Immature natural killer cell (primary cell): ENCODE results near the gene INSIG2. TPM values are rescaled to one million over a fixed set of nuclear protein-coding genes. Genes with fewer than 3 reads are reported as not detected.
"Not testable (repeated sequence)": the region's sequence is repeated elsewhere in the genome, so short reads cannot be mapped to it uniquely, and the experiment has no call there.

ENCODE experiments used
- DNase-seq, 3 donors: peaks; one replicate each; pipeline ENCODE4 v3.0.0; 2022; ENCODE audit warnings: mixed read lengths in 1 of 3
- H3K27ac Mint-ChIP-seq, 6 donors: one replicate each; pipeline ENCODE4 v1.8.0; 2020; ENCODE audit warnings: mixed read lengths in 6 of 6, mild to moderate bottlenecking in 5 of 6, inconsistent platforms in 4 of 6, moderate library complexity in 3 of 6
- H3K27me3 Mint-ChIP-seq, 3 donors: one replicate each; pipeline ENCODE4 v1.8.0; 2020 to 2021; ENCODE audit warnings: low read depth in 3 of 3, mild to moderate bottlenecking in 3 of 3, mixed read lengths in 3 of 3, moderate library complexity in 3 of 3, inconsistent platforms in 1 of 3
- H3K36me3 Mint-ChIP-seq, 3 donors: one replicate each; pipeline ENCODE4 v1.8.0; 2020; ENCODE audit warnings: mixed read lengths in 3 of 3, inconsistent platforms in 2 of 3, mild to moderate bottlenecking in 2 of 3
- H3K4me1 Mint-ChIP-seq, 2 donors: one replicate each; pipeline ENCODE4 v1.8.0; 2020; ENCODE audit warnings: inconsistent platforms in 2 of 2, mild to moderate bottlenecking in 2 of 2, mixed read lengths in 2 of 2, moderate library complexity in 1 of 2
- H3K4me3 Mint-ChIP-seq, 5 donors: one replicate each; pipeline ENCODE4 v1.8.0; 2020; ENCODE audit warnings: mild to moderate bottlenecking in 5 of 5, mixed read lengths in 5 of 5, inconsistent platforms in 3 of 5, moderate library complexity in 3 of 5
- H3K9me3 Mint-ChIP-seq, 6 donors: one replicate each; pipeline ENCODE4 v1.8.0; 2020; ENCODE audit warnings: mild to moderate bottlenecking in 6 of 6, mixed read lengths in 6 of 6, inconsistent platforms in 4 of 6, moderate library complexity in 3 of 6
- polyA plus RNA-seq, 3 donors: library from polyadenylated mRNA; unstranded; fragments of 300-500 nt; fragmentation: Illumina TruSeq; gene quantifications; one replicate each; pipeline ENCODE4 v1.2.3, GENCODE V29; 2021

The INSIG2 gene
- polyA plus RNA-seq, 3 donors from 2014 or later: 15.9 to 19.8 (median 19.1) TPM

DNA sequence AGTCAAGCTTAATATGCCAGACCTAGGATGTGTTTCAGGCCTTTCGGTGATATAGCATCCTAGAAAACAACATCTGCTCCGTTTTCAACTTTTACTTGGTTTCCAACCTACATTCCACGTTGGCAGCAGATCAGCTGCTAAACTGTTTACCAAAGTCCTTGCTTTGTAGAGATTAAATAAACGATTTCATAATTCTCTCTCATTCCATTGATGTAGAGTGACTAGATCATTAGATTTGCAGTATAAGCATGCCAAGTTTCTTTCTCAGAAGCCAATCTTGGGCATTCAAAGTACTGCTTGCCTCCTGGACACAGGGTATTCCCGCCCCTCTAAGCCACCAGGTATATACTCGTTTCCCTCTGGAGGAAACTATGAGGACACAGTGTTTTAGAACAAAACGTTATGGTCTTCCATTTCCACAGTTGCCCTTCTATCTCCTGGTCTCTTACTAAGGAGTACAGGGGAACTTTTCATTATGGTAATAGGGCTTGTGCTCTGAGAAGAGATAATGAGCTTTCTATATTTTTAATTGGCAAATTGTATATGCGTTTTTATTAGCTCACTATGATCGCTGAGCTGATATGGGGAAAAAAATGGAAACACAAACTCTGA lies 10.5 kb upstream of the INSIG2 start:
- H3K27ac Mint-ChIP-seq: no peak overlapping the region
- DNase-seq: no peak
- H3K9me3 Mint-ChIP-seq: no peaks in the 10 kb centered on the region
- peaks cover 3 to 15% (median 9%) of the 10 kb centered on the region in 3 donors for H3K27me3 Mint-ChIP-seq
- no peak overlapping the region for H3K4me3 Mint-ChIP-seq
- H3K4me1 Mint-ChIP-seq: no peaks in the 10 kb centered on the region
- H3K36me3 Mint-ChIP-seq: no peaks in the 10 kb centered on the region

DNA sequence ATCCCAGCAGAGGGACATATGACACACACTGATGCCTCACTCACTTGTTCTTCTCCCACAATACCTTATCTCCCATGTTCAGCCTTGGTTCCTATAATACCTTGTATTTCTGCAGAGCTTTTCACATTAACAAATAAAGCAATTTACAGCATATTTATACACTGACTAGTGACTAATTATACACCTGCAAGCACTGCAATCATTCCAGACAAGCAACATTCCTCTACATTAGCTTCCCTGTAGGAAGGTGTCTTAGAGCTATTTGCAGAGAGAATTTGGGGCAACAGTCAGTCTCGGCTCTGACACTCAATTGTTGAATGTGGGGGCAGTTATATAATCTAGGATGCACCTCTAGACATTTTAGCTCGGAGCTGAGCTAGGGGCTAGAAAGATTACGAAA lies 9.5 kb upstream of the INSIG2 start:
- H3K9me3 Mint-ChIP-seq: no peaks in the 10 kb centered on the region
- no peak for DNase-seq
- H3K4me3 Mint-ChIP-seq: no peak overlapping the region
- no peaks in the 10 kb centered on the region for H3K4me1 Mint-ChIP-seq
- no peaks in the 10 kb centered on the region for H3K36me3 Mint-ChIP-seq
- H3K27me3 Mint-ChIP-seq: peaks cover 3 to 15% (median 9%) of the 10 kb centered on the region in 3 donors
- H3K27ac Mint-ChIP-seq: no peak overlapping the region

- no peak overlapping the region for H3K27ac Mint-ChIP-seq
- H3K9me3 Mint-ChIP-seq: no peaks in the 10 kb centered on the region
- no peak for DNase-seq
- H3K27me3 Mint-ChIP-seq: peaks cover 4 to 9% (median 6%) of the 10 kb centered on the region in 3 donors
- peaks cover 18 to 22% of the 10 kb centered on the region in 2 donors for H3K4me1 Mint-ChIP-seq
- H3K36me3 Mint-ChIP-seq: no peaks in the 10 kb centered on the region
- H3K4me3 Mint-ChIP-seq: no peak overlapping the region
Observed at GRCh38 chr2:118084491-118085089, 3.7 kb upstream of the INSIG2 start.

GRCh38 chr2:118085173-118086023 lies 2.9 kb upstream of the INSIG2 start:
- no peaks in the 10 kb centered on the region for H3K9me3 Mint-ChIP-seq

DNA sequence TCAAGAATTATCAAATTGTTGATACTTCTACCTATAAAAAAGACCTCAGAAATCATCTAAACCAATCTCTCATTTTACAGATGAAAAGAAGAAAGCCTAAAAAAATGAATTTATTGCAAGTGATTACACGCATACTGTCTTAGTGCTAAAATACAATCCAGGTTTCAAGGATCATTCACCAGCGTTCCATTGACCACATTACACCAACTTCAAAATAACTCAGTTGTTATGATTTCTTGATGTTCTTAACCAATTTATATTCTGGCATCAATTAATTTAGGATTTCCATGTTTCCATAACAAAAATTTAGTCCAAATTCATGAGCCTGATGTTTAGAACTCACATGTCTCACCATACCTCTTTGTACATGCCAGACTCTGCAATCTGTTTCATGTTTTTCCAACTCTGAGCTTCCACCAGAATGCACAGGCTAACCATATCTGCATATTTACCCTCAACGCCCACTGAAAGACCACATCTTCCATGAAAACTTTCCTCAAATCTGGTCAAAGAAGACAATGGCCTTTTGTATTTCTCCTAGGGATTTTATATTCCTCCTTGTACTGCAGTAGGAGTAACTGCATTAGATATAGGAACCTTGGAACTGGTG lies 2.1 kb upstream of the INSIG2 start:
- Mint-ChIP-seq H3K9me3 (no peaks in the 10 kb centered on the region), H3K27ac (no peak overlapping the region), H3K4me1 (peaks cover 25 to 31% of the 10 kb centered on the region in 2 donors), H3K27me3 (peaks cover 4 to 6% (median 6%) of the 10 kb centered on the region in 3 donors), H3K36me3 (no peaks in the 10 kb centered on the region), H3K4me3 (no peak overlapping the region)
- DNase-seq: no peak

More at GRCh38 chr2:118085173-118086023, 2.9 kb upstream of the INSIG2 start:
- no peaks in the 10 kb centered on the region for H3K36me3 Mint-ChIP-seq
- H3K4me3 Mint-ChIP-seq: no peak overlapping the region
- DNase-seq: no peak
- peaks cover 23 to 27% of the 10 kb centered on the region in 2 donors for H3K4me1 Mint-ChIP-seq
- H3K27ac Mint-ChIP-seq: peak overlapping the region in 1 of 6 donors; percentile 2
- H3K27me3 Mint-ChIP-seq: peaks cover 4 to 9% (median 6%) of the 10 kb centered on the region in 3 donors

DNA sequence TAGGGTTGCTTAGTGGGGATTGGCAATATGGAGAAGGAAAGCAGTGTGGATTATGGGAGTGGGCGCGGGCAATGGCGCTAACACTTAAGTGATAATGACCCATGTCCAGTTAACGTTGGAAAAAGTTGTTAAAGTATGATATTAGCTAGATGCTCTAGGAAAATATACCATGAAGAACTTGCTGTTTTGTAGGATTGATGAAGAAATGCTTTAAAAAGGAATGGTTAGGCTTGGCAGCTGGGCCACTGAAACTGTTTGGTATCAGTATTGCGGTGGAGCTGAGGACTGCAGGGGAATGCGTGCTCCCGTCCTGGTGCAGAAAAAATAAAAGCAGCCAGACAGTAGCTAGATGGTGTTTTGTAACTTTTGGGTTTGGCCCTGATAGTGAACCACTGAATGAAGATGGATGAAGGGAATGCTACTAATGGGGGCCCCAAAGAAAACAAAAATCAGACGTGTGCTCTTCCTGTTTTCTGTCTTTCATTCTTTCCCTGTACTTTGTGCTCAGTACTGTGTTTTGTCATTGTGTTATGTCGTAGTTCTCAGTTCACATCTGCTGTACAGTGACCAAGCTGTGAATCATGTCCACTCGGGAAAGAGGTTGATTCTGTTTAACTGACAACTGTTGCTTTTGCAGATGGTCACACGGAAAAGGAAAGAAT lies 999 bp downstream of the INSIG2 start:
- Mint-ChIP-seq H3K4me3 (peak overlapping the region; percentile 89 to 94 (median 92)), H3K4me1 (peaks cover 32 to 50% of the 10 kb centered on the region in 2 donors), H3K27me3 (peaks cover 4 to 6% (median 4%) of the 10 kb centered on the region in 3 donors), H3K9me3 (no peaks in the 10 kb centered on the region), H3K36me3 (no peaks in the 10 kb centered on the region), H3K27ac (peak overlapping the region in 4 of 6 donors; percentile 89 to 93 (median 92))
- DNase-seq: peak; percentile 19 to 30 (median 24)

GRCh38 chr2:118090387-118091139 lies 2.3 kb downstream of the INSIG2 start:
- no peaks in the 10 kb centered on the region for H3K9me3 Mint-ChIP-seq
- peaks cover 4 to 6% (median 4%) of the 10 kb centered on the region in 3 donors for H3K27me3 Mint-ChIP-seq
- peaks cover 36 to 63% of the 10 kb centered on the region in 2 donors for H3K4me1 Mint-ChIP-seq
- peak overlapping the region in 2 of 6 donors; percentile 1 to 7 for H3K27ac Mint-ChIP-seq
- H3K4me3 Mint-ChIP-seq: peak overlapping the region in 1 of 5 donors; percentile 50
- no peak for DNase-seq
- no peaks in the 10 kb centered on the region for H3K36me3 Mint-ChIP-seq

GRCh38 chr2:118091140-118091478 lies 2.8 kb downstream of the INSIG2 start:
- no peak overlapping the region for H3K4me3 Mint-ChIP-seq
- no peak overlapping the region for H3K27ac Mint-ChIP-seq
- no peak for DNase-seq
- H3K36me3 Mint-ChIP-seq: no peaks in the 10 kb centered on the region
- peaks cover 4 to 6% (median 4%) of the 10 kb centered on the region in 3 donors for H3K27me3 Mint-ChIP-seq
- H3K4me1 Mint-ChIP-seq: peaks cover 36 to 66% of the 10 kb centered on the region in 2 donors
- no peaks in the 10 kb centered on the region for H3K9me3 Mint-ChIP-seq

DNA sequence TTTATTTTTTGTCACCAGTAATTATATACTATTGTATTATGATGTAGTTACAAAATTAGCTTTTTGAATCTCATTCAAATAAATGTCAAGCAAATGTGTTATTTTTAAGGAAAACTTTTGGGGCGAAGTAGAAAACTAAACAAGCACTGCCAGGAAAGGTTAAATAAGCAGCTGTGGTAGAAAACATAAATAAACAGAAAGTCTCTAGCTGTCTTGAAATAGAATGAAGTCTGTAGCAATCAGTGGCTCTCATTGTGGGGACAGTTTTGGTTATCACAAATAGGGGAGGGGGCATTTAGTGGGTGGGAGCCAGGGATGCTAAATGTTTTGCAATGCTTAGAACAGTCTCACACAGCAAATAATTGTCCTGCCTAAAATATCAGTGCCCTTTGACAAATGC lies 3.4 kb downstream of the INSIG2 start:
- no peaks in the 10 kb centered on the region for H3K9me3 Mint-ChIP-seq
- DNase-seq: no peak
- H3K4me3 Mint-ChIP-seq: no peak overlapping the region
- H3K4me1 Mint-ChIP-seq: peaks cover 36 to 66% of the 10 kb centered on the region in 2 donors
- peaks cover 4 to 6% (median 4%) of the 10 kb centered on the region in 3 donors for H3K27me3 Mint-ChIP-seq
- H3K27ac Mint-ChIP-seq: no peak overlapping the region
- H3K36me3 Mint-ChIP-seq: no peaks in the 10 kb centered on the region

DNA sequence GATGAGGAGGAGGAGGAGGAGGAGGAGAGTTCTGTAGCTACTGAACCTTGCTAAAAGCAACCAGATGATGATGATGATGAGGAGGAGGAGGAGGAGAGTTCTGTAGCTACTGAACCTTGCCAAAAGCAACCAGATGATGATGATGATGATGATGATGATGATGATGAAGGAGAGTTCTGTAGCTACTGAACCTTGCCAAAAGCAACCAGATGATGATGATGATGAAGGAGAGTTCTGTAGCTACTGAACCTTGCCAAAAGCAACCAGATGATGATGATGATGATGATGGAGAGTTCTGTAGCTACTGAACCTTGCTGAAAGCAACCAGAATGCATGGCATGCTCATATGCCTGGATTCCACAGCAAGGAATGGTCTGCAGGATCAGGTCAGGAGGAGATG lies 5.8 kb downstream of the INSIG2 start:
- DNase-seq, H3K27me3 Mint-ChIP-seq, H3K36me3 Mint-ChIP-seq, H3K27ac Mint-ChIP-seq, H3K4me3 Mint-ChIP-seq, H3K9me3 Mint-ChIP-seq: not testable (repeated sequence)
- H3K4me1 Mint-ChIP-seq: peaks cover 32 to 63% of the 10 kb centered on the region in 2 donors

GRCh38 chr2:118094503-118094902 lies 6.2 kb downstream of the INSIG2 start:
- Mint-ChIP-seq H3K4me3 (no peak overlapping the region), H3K9me3 (no peaks in the 10 kb centered on the region), H3K4me1 (peaks cover 29 to 63% of the 10 kb centered on the region in 2 donors), H3K27me3 (no peaks in the 10 kb centered on the region), H3K36me3 (peaks cover 0 to 5% (median 5%) of the 10 kb centered on the region in 3 donors), H3K27ac (no peak overlapping the region)
- no peak for DNase-seq

DNA sequence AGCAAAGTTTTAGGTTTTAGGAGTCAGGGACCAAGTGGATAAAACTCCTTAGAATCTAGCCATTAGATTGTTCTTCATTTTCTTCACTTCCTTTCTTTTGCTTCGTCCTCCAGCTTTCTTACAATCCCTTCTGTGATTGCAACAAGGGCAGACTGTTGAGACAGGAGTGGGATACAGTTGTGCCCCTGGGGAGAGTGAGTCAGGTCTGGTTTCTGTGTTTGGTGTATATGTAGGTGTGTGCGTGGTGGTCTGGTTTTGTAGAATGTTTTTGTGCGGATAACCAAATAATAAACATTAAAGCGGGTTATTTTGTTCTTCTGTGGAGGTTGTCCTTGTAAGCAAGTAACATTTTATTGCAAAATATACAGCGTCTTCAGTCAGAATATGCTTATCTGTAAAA lies 7.3 kb downstream of the INSIG2 start:
- Mint-ChIP-seq H3K27ac (peak overlapping the region in 1 of 6 donors; percentile 4), H3K4me3 (no peak overlapping the region), H3K36me3 (peaks cover 0 to 5% (median 5%) of the 10 kb centered on the region in 3 donors)

GRCh38 chr2:118097657-118098056 lies 9.4 kb downstream of the INSIG2 start:
- peak overlapping the region in 1 of 6 donors; percentile 0 for H3K27ac Mint-ChIP-seq
- DNase-seq: no peak
- H3K27me3 Mint-ChIP-seq: no peaks in the 10 kb centered on the region
- no peaks in the 10 kb centered on the region for H3K9me3 Mint-ChIP-seq
- peaks cover 0 to 17% (median 8%) of the 10 kb centered on the region in 3 donors for H3K36me3 Mint-ChIP-seq
- H3K4me3 Mint-ChIP-seq: no peak overlapping the region
- H3K4me1 Mint-ChIP-seq: peaks cover 20 to 41% of the 10 kb centered on the region in 2 donors

More for the DNA sequence above, 7.3 kb downstream of the INSIG2 start:
- no peak for DNase-seq
- H3K4me1 Mint-ChIP-seq: peaks cover 24 to 56% of the 10 kb centered on the region in 2 donors
- H3K27me3 Mint-ChIP-seq: no peaks in the 10 kb centered on the region
- H3K9me3 Mint-ChIP-seq: no peaks in the 10 kb centered on the region
